NCI-H1694 treated with DMSO at 0.1 percent for 48 hours (cell line): ENCODE measurements around the gene GUCA2A.
"Not testable (repeated sequence)": the region's sequence is repeated elsewhere in the genome, so short reads cannot be mapped to it uniquely, and the experiment has no call there.

Experiments used
- DNase-seq: peaks from one replicate; lab custom pipeline; 2025; lab: John Stamatoyannopoulos, UW

The GUCA2A gene

GRCh38 chr1:42164551-42165420 is at the start of gene GUCA2A:
GUCA2A (minus strand) TSS chr1:42164745; CDS start chr1:42164712, 33 bp downstream.
- DNase-seq = no peak

GRCh38 chr1:42211224-42211623 is 46.7 kb upstream of the GUCA2A start:
- no peak for DNase-seq

GRCh38 chr1:42210421-42211133 is 46.0 kb upstream of the GUCA2A start:
- no peak for DNase-seq

GRCh38 chr1:42209526-42210251 is 45.1 kb upstream of the GUCA2A start:
- no peak for DNase-seq

- DNase-seq = not testable (repeated sequence)
These were observed 42.4 kb upstream of the GUCA2A start for GRCh38 chr1:42206930-42207329.

- no peak for DNase-seq
These were observed 41.6 kb upstream of the GUCA2A start for GRCh38 chr1:42206164-42206563.

GRCh38 chr1:42201986-42202385 is 37.4 kb upstream of the GUCA2A start:
- DNase-seq = no peak

- no peak for DNase-seq
These were observed 33.7 kb upstream of the GUCA2A start for GRCh38 chr1:42198251-42198650.

- no peak for DNase-seq
These were observed 31.3 kb upstream of the GUCA2A start for GRCh38 chr1:42195841-42196240.

GRCh38 chr1:42192106-42192505 is 27.6 kb upstream of the GUCA2A start:
- no peak for DNase-seq

- no peak for DNase-seq
These were observed 26.8 kb upstream of the GUCA2A start for GRCh38 chr1:42191319-42191718.

GRCh38 chr1:42189931-42190853 is 25.6 kb upstream of the GUCA2A start:
- no peak for DNase-seq

- DNase-seq = no peak
These were observed 21.6 kb upstream of the GUCA2A start for GRCh38 chr1:42186152-42186551.

GRCh38 chr1:42184616-42185015 is 20.1 kb upstream of the GUCA2A start:
- DNase-seq = no peak

GRCh38 chr1:42183957-42184268 is 19.4 kb upstream of the GUCA2A start:
- no peak for DNase-seq

GRCh38 chr1:42183210-42183956 is 18.8 kb upstream of the GUCA2A start:
- no peak for DNase-seq

GRCh38 chr1:42181687-42182086 is 17.1 kb upstream of the GUCA2A start:
- no peak for DNase-seq

- DNase-seq = no peak
These were observed 15.4 kb upstream of the GUCA2A start for GRCh38 chr1:42179900-42180329.

- DNase-seq = no peak
These were observed 14.7 kb upstream of the GUCA2A start for GRCh38 chr1:42179275-42179674.

- DNase-seq = no peak
These were observed 13.7 kb upstream of the GUCA2A start for GRCh38 chr1:42178249-42178648.

GRCh38 chr1:42177541-42177981 is 13.0 kb upstream of the GUCA2A start:
- no peak for DNase-seq
